Spleen (tissue), 11 donors: Measurements from ENCODE around the gene GPAT3. TPM values are rescaled to one million over a fixed set of nuclear protein-coding genes. Genes with fewer than 3 reads are reported as not detected.
A peak's percentile ranks its signal among the peaks of the same experiment; 100 is the strongest.

Experiments
- DNase-seq: peaks from one replicate; pipeline ENCODE4 v3.0.0-alpha.2; 2020
- H3K27ac ChIP-seq, 8 donors: fragments of 200-600 bp; sonication (generic) in 7 of 8; 1 replicate in 4 of 8; 2 replicates in 4 of 8; pipeline versions ENCODE4 v1.5.0 to v1.8.0; 2016 to 2021; ENCODE audit warnings: inconsistent platforms in 4 of 8, mild to moderate bottlenecking in 4 of 8, moderate library complexity in 1 of 8
- H3K27me3 ChIP-seq, 7 donors: fragments of 200-600 bp; sonication (generic) in 6 of 7; replicated peaks in 1 of 7; 1 replicate in 4 of 7; 2 replicates in 3 of 7; pipeline versions ENCODE4 v1.5.0 to v1.8.0; 2016 to 2021; ENCODE audit warnings: inconsistent platforms in 3 of 7, mild to moderate bottlenecking in 1 of 7
- H3K36me3 ChIP-seq, 6 donors: fragments of 200-600 bp; sonication (generic) in 5 of 6; 1 replicate in 4 of 6; 2 replicates in 2 of 6; pipeline versions ENCODE4 v1.5.0 to v1.8.0; 2016 to 2021; ENCODE audit warnings: inconsistent platforms in 2 of 6
- H3K4me1 ChIP-seq, 6 donors: fragments of 200-600 bp; sonication (generic) in 5 of 6; 1 replicate in 3 of 6; 2 replicates in 3 of 6; pipeline versions ENCODE4 v1.5.0 to v1.8.0; 2016 to 2021; ENCODE audit warnings: inconsistent platforms in 3 of 6
- H3K4me3 ChIP-seq, 8 donors: fragments of 200-600 bp; sonication (generic) in 7 of 8; 1 replicate in 4 of 8; 2 replicates in 4 of 8; pipeline versions ENCODE4 v1.5.0 to v1.8.0; 2016 to 2021; ENCODE audit warnings: inconsistent platforms in 4 of 8, mild to moderate bottlenecking in 4 of 8, moderate library complexity in 2 of 8
- H3K9me3 ChIP-seq, 8 donors: fragments of 200-600 bp; sonication (generic) in 7 of 8; 1 replicate in 4 of 8; 2 replicates in 4 of 8; pipeline versions ENCODE4 v1.5.0 to v1.8.0; 2016 to 2021; ENCODE audit warnings: inconsistent platforms in 4 of 8
- CTCF ChIP-seq, 11 experiments: fragments of 200-600 bp in 7 of 11; fragments of 450-650 bp in 4 of 11; sonication (generic) in 4 of 11; IDR thresholded peaks in 8 of 11; conservative IDR thresholded peaks in 3 of 11; 1 replicate in 7 of 11; 2 replicates in 4 of 11; pipeline versions ENCODE4 v1.4.0 to v1.8.0; 2016 to 2021; ENCODE audit warnings: antibody characterized with exemption in 11 of 11, inconsistent platforms in 4 of 11, mild to moderate bottlenecking in 1 of 11
- POLR2A ChIP-seq, 3 donors: fragments of 450-650 bp; IDR thresholded peaks; one replicate each; pipeline ENCODE4 v1.5.1; 2017; ENCODE audit warnings: antibody characterized with exemption in 3 of 3, mild to moderate bottlenecking in 1 of 3
- POLR2AphosphoS5 ChIP-seq, 3 donors: sonication (generic); formaldehyde crosslinking; IDR thresholded peaks; one replicate each; pipeline ENCODE4 v1.5.1; 2017; ENCODE audit warnings: antibody characterized with exemption in 3 of 3
- WGBS, 5 donors: extraction: QIAGEN DNeasy Blood & Tissue Kit in 3 of 5; methylation state at CpG; one replicate each; pipeline versions ENCODE4 v1.1.5 to v1.1.7; 2013 to 2018; 5-methylcytosine and 5-hydroxymethylcytosine counted together
- intact Hi-C: fragments of 100-400 bp; cut with DNase I; formaldehyde crosslinking; loops from one replicate; pipeline ENCODE4 v1.15.0; 2023; ENCODE audit warnings: low total_unique reads
- polyA plus RNA-seq, 3 donors: library from polyadenylated mRNA; stranded (reverse); fragments of 200-250 nt; gene quantifications; one replicate each; pipeline ENCODE4 v1.2.1, GENCODE V29; 2013
- total RNA-seq, 7 donors: library from RNA; depleted of rRNA in 3 of 7; stranded (reverse); fragments of >200 nt in 3 of 7; fragmentation: NEBNext Ultra II Directional in 4 of 7; extraction: Animal tissue kit (Norgen Biotek cat#: 25700) in 4 of 7; gene quantifications; one replicate each; pipeline versions ENCODE4 v1.1.0 to v1.2.1, GENCODE V29; 2016 to 2021
- donor health status: healthy with polysubstance abuse.
- donor health status: DM: no; HTN: no; CAD: no; lungs with moderate emphysema.
- donor health status: DM: no; HTN: no; CAD: no.
- donor health status: Bipolar disorder and iron deficiency.
- donor health status: healthy.
- donor health status: DM: no; HTN: no; CAD: no.
- donor health status: DM: yes; HTN: yes; CAD: no.

The GPAT3 gene
- total and polyA plus RNA-seq, 10 donors = 0.70 to 29.1 (median 9.4) TPM

- intact Hi-C loops = no loop called here
- no peaks in the 10 kb centered on the region for H3K36me3 ChIP-seq
- WGBS, 5 donors = 39 to 71% (median 48%) methylated on average over 1 of the region's 1 CpG
Measured at GRCh38 chr4:83563998-83564397, 28.1 kb downstream of the GPAT3 start.

GRCh38 chr4:83568062-83568461, 32.2 kb downstream of the GPAT3 start:
- no peak overlapping the region for H3K27ac ChIP-seq
- H3K9me3 ChIP-seq = no peaks in the 10 kb centered on the region
- TF ChIP-seq POLR2AphosphoS5 (IDR thresholded peaks at IDR 0.05) (no peak), POLR2A (IDR thresholded peaks at IDR 0.05) (no peak), CTCF (IDR thresholded peaks at IDR 0.05 in 8 of 11, conservative IDR thresholded peaks at IDR 0.05 in 3 of 11) (no peak)
- 42 to 76% (median 58%) methylated on average over 3 of the region's 3 CpGs for WGBS, 5 donors
- H3K4me3 ChIP-seq = no peak overlapping the region
- intact Hi-C loops = no loop called here
- H3K4me1 ChIP-seq = peaks cover 0 to 36% (median 5%) of the 10 kb centered on the region in 6 donors
- H3K36me3 ChIP-seq = no peaks in the 10 kb centered on the region
- DNase-seq = no peak
- H3K27me3 ChIP-seq = no peaks in the 10 kb centered on the region

More at GRCh38 chr4:83563998-83564397, 28.1 kb downstream of the GPAT3 start:
- H3K27ac ChIP-seq = no peak overlapping the region
- no peaks in the 10 kb centered on the region for H3K9me3 ChIP-seq
- no peaks in the 10 kb centered on the region for H3K27me3 ChIP-seq
- DNase-seq = no peak
- no peak overlapping the region for H3K4me3 ChIP-seq
- TF ChIP-seq POLR2A (IDR thresholded peaks at IDR 0.05) (no peak), POLR2AphosphoS5 (IDR thresholded peaks at IDR 0.05) (no peak), CTCF (IDR thresholded peaks at IDR 0.05 in 8 of 11, conservative IDR thresholded peaks at IDR 0.05 in 3 of 11) (no peak)
- peaks cover 0 to 18% (median 0%) of the 10 kb centered on the region in 6 donors for H3K4me1 ChIP-seq

DNA sequence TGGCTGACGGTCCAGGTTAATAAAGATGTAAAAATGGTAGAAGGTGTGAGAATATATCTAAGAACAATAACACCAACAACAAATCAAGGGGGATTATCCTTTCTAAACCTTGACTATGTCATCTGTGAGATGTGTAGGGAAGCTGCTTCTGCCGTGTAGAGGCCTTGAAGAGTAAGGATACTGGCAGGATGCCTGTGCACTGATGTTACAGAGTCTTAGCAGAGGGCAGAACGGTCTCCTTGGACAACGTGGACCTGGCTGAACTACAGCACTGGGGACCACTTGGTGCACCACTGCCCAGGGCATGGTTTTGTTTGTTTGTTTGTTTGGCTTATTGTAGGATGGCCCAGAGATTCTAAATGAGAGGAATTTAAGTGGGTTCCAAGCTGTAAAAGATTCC, 33.5 kb downstream of the GPAT3 start:
- no peak for DNase-seq
- Histone ChIP-seq H3K4me3 (no peak overlapping the region), H3K9me3 (no peaks in the 10 kb centered on the region), H3K36me3 (no peaks in the 10 kb centered on the region), H3K4me1 (peaks cover 0 to 36% (median 5%) of the 10 kb centered on the region in 6 donors), H3K27me3 (no peaks in the 10 kb centered on the region), H3K27ac (peak overlapping the region in 4 of 8 donors; percentile 42 to 67 (median 62))
- TF ChIP-seq POLR2A (IDR thresholded peaks at IDR 0.05) = no peak
- TF ChIP-seq CTCF (IDR thresholded peaks at IDR 0.05 in 8 of 11, conservative IDR thresholded peaks at IDR 0.05 in 3 of 11) = no peak
- TF ChIP-seq POLR2AphosphoS5 (IDR thresholded peaks at IDR 0.05) = no peak
- intact Hi-C loops = no loop called here
- 72 to 82% (median 77%) methylated on average over 4 of the region's 4 CpGs for WGBS, 5 donors

- H3K4me3 ChIP-seq = no peak overlapping the region
- H3K27ac ChIP-seq = peak overlapping the region in 4 of 8 donors; percentile 42 to 67 (median 62)
- DNase-seq = no peak
- H3K27me3 ChIP-seq = no peaks in the 10 kb centered on the region
- TF ChIP-seq POLR2AphosphoS5 (IDR thresholded peaks at IDR 0.05) (peak in 1 of 3 donors; percentile 20), CTCF (IDR thresholded peaks at IDR 0.05 in 8 of 11, conservative IDR thresholded peaks at IDR 0.05 in 3 of 11) (no peak)
- 34 to 54% (median 50%) methylated on average over 5 of the region's 5 CpGs for WGBS, 5 donors
- H3K9me3 ChIP-seq = no peaks in the 10 kb centered on the region
- intact Hi-C loops = no loop called here
- H3K4me1 ChIP-seq = peaks cover 0 to 36% (median 5%) of the 10 kb centered on the region in 6 donors
- H3K36me3 ChIP-seq = no peaks in the 10 kb centered on the region
Measured at GRCh38 chr4:83569987-83570386, 34.1 kb downstream of the GPAT3 start.
